Endothelial cell of umbilical vein (primary cell): ENCODE results near the gene CKAP2. TPM values are rescaled to one million over a fixed set of nuclear protein-coding genes. Genes with fewer than 3 reads are reported as not detected.
"Not testable (repeated sequence)": the region's sequence is repeated elsewhere in the genome, so short reads cannot be mapped to it uniquely, and the experiment has no call there.

Experiments used
- BruUV-seq: library from RNA; stranded (reverse); fragments of 400-500 nt; replicated peaks from 2 replicates; lab custom pipeline; 2021; lab: Mats Ljungman, UMichigan
- CTCF ChIA-PET: fragments of 300-600, 350-600 bp; sonication (Branson Sonifier 250); formaldehyde crosslinking; loops from one replicate; lab custom pipeline; 2021; ENCODE audit warnings: antibody characterized with exemption, inconsistent platforms; lab: Charles Lee
- POLR2A ChIA-PET: fragments of 300-600, 350-600 bp; sonication (Branson Sonifier 250); formaldehyde crosslinking; loops from one replicate; lab custom pipeline; 2021; ENCODE audit warnings: antibody characterized with exemption, inconsistent platforms; lab: Charles Lee
- DNase-seq: peaks from one replicate; pipeline ENCODE4 v3.0.0-alpha.2; 2011; ENCODE audit warnings: low read depth, low spot score
- FAIRE-seq: peaks from 2 replicates; lab custom pipeline; 2011; peaks lifted over from hg19 to GRCh38; lab: Jason Lieb, UNC
- H2AFZ ChIP-seq: 2 replicates; pipeline ENCODE4 v1.6.0; 2012; ENCODE audit warnings: low read depth, low read length, control low read depth, inconsistent platforms
- H3K27ac ChIP-seq: 2 replicates; pipeline ENCODE4 v1.5.1; 2011; ENCODE audit warnings: low read depth, mild to moderate bottlenecking, control low read depth, low read length, moderate library complexity; ENCODE audit not compliant: insufficient read depth
- H3K27me3 ChIP-seq, 2 experiments: 2 replicates each; pipeline versions ENCODE4 v1.6.0 to v1.6.1; 2011; ENCODE audit warnings: low read length in 2 of 2, mixed read lengths in 1 of 2; ENCODE audit not compliant: control insufficient read depth in 2 of 2, insufficient read depth in 2 of 2
- H3K36me3 ChIP-seq, 2 experiments: 2 replicates in 1 of 2; 3 replicates in 1 of 2; pipeline ENCODE4 v1.5.1; 2011; ENCODE audit warnings: low read length in 2 of 2, mild to moderate bottlenecking in 1 of 2, moderate library complexity in 1 of 2; ENCODE audit not compliant: control insufficient read depth in 2 of 2, insufficient read depth in 2 of 2; ENCODE audit errors: extremely low read depth in 1 of 2
- H3K4me1 ChIP-seq: 3 replicates; pipeline ENCODE4 v1.5.1; 2011; ENCODE audit warnings: mild to moderate bottlenecking, low read length; ENCODE audit not compliant: control insufficient read depth, insufficient read depth; ENCODE audit errors: extremely low read depth
- H3K4me2 ChIP-seq: 2 replicates; pipeline ENCODE4 v1.6.1; 2011; ENCODE audit warnings: low read length, control low read depth, mixed read lengths; ENCODE audit not compliant: insufficient read depth
- H3K4me3 ChIP-seq, 3 experiments: fragments of 200-600 bp in 1 of 3; sonication (generic), shearing (Covaris generic) in 1 of 3; replicated peaks in 1 of 3; 2 replicates each; pipeline ENCODE4 v1.5.1; 2011 to 2016; ENCODE audit warnings: control low read depth in 3 of 3, low read length in 3 of 3, mild to moderate bottlenecking in 2 of 3, inconsistent platforms in 1 of 3, low read depth in 1 of 3, moderate library complexity in 1 of 3; ENCODE audit not compliant: insufficient read depth in 1 of 3
- H3K79me2 ChIP-seq: 2 replicates; pipeline ENCODE4 v1.6.0; 2012; ENCODE audit warnings: low read length, inconsistent platforms; ENCODE audit not compliant: control insufficient read depth, insufficient read depth
- H3K9ac ChIP-seq: replicated peaks from 2 replicates; pipeline ENCODE3; 2011; ENCODE audit warnings: low read length, control low read depth; ENCODE audit not compliant: insufficient read depth; ENCODE audit errors: extremely low read depth
- H3K9me1 ChIP-seq: replicated peaks from 3 replicates; pipeline ENCODE4 v1.6.0; 2011; ENCODE audit warnings: mild to moderate bottlenecking, low read length; ENCODE audit not compliant: control insufficient read depth, insufficient read depth; ENCODE audit errors: extremely low read depth
- H3K9me3 ChIP-seq: replicated peaks from 2 replicates; pipeline ENCODE4 v1.5.1; 2012; ENCODE audit warnings: low read length, inconsistent platforms; ENCODE audit not compliant: control insufficient read depth, insufficient read depth
- H4K20me1 ChIP-seq: replicated peaks from 2 replicates; pipeline ENCODE3; 2011; ENCODE audit warnings: mild to moderate bottlenecking, low read length; ENCODE audit not compliant: control insufficient read depth, insufficient read depth; ENCODE audit errors: extremely low read depth
- EZH2 ChIP-seq: IDR thresholded peaks from 2 replicates; pipeline ENCODE4 v1.6.1; 2012; ENCODE audit warnings: borderline replicate concordance, low read depth, mild to moderate bottlenecking, moderate library complexity, low read length, inconsistent platforms; ENCODE audit not compliant: severe bottlenecking
- dilution Hi-C: fragments of 300-500 bp; cut with MboI; formaldehyde crosslinking; loops from one replicate; pipeline ENCODE4 v1.15.0; 2019; ENCODE audit warnings: low sequenced_read_pairs; ENCODE audit not compliant: extremely low pct_ligation_motif_present
- intact Hi-C: fragments of 100-400 bp; cut with micrococcal nuclease; formaldehyde crosslinking; loops from one replicate; pipeline ENCODE4 v1.10.0; 2022
- polyA plus RNA-seq, 4 experiments: library from polyadenylated mRNA; depleted of rRNA in 3 of 4; stranded (reverse) in 3 of 4; unstranded in 1 of 4; fragments of >200 nt; gene quantifications; 2 replicates each; pipeline versions ENCODE4 v1.2.1 to v1.2.3, GENCODE V29; 2011 to 2012; ENCODE audit warnings: missing spikeins in 1 of 4
- total RNA-seq: library from RNA; stranded (reverse); gene quantifications from 2 replicates; pipeline ENCODE4 v1.2.3, GENCODE V29; 2021
- TF ChIP-seq, protein P1 (sequence below): IDR thresholded peaks from 2 replicates; pipeline ENCODE4 v1.6.1; 2011; ENCODE audit not compliant: insufficient read depth, insufficient read length

CKAP2 gene
- total and polyA plus RNA-seq, 2 donors (not counting 3 experiments of a cell fraction or from before 2014, with no cell fraction given), result 9.2 to 72.1 TPM

DNA sequence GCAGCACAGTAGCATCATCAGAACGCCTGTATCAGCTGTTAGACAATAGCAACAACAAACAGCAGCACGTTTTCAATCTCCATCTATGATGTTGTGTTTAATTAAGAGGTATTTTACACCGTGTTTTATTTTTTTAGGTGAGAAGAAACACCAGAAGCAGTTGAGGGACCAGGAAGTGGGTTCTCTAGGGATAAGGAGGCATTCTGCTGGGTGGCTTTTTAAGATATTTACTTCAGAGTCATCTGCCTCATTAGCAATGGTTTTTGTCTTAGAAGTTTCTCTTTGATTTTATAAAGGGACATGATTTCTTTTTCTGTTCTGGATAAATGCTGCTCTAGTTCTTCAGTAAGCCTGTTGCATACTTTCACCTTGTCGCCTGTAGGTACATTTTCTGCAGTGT, 8.2 kb downstream of the CKAP2 start:
- Histone ChIP-seq H3K4me3 (no peak overlapping the region), H3K9me1 (no peaks in the 10 kb centered on the region), H3K36me3 (peaks cover 0 to 21% of the 10 kb centered on the region in 2 experiments), H4K20me1 (no peaks in the 10 kb centered on the region), H3K27me3 (no peaks in the 10 kb centered on the region), H2AFZ (no peak overlapping the region), H3K9me3 (no peaks in the 10 kb centered on the region), H3K4me1 (peaks cover 4% of the 10 kb centered on the region), H3K79me2 (peaks cover 70% of the 10 kb centered on the region), H3K9ac (no peak overlapping the region), H3K4me2 (no peak overlapping the region), H3K27ac (no peak overlapping the region)
- TF ChIP-seq, protein P1, sequence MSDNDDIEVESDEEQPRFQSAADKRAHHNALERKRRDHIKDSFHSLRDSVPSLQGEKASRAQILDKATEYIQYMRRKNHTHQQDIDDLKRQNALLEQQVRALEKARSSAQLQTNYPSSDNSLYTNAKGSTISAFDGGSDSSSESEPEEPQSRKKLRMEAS, result no peak
- TF ChIP-seq EZH2, result no peak
- CTCF ChIA-PET, result interaction anchor here (1.1 to 1.5 kb wide), 2 partner anchors 13 to 382 kb away, joined by 3 read pairs; partner anchors contain the start of gene VPS36
- no TSS peak for BruUV-seq
- dilution Hi-C loops, result no loop called here
- FAIRE-seq (no peak), DNase-seq (no peak)
- intact Hi-C loops, result no loop called here
- POLR2A ChIA-PET, result no interaction called here

DNA sequence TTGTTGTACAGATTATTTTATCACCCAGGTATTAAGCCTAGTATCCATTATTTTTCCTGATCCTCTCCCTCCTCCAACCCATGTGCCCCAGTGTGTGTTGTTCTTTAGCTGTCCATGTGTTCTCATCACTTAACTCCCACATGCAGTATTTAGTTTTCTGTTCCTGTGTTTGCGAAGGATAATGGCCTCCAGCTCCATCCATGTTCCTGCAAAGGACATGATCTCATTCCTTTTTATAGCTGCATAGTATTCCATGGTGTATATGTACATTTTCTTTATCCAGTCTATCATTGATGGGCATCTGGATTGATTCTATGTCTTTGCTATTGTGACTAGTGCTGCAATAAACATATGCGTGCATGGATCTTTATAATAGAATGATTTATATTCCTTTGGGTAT, 13.2 kb downstream of the CKAP2 start:
- peaks cover 0 to 18% of the 10 kb centered on the region in 2 experiments for H3K36me3 ChIP-seq
- H3K9me1 ChIP-seq, H3K27me3 ChIP-seq, dilution Hi-C loops, POLR2A ChIA-PET, CTCF ChIA-PET, H4K20me1 ChIP-seq, H3K27ac ChIP-seq, H2AFZ ChIP-seq, H3K4me1 ChIP-seq, DNase-seq, H3K4me2 ChIP-seq, H3K9me3 ChIP-seq, H3K9ac ChIP-seq, intact Hi-C loops, H3K4me3 ChIP-seq, BruUV-seq, FAIRE-seq: not testable (repeated sequence)
- H3K79me2 ChIP-seq, result peaks cover 32% of the 10 kb centered on the region

GRCh38 chr13:52480677-52481428, 25.6 kb downstream of the CKAP2 start:
- H3K27me3 ChIP-seq, H3K36me3 ChIP-seq, H3K9me3 ChIP-seq, H3K4me3 ChIP-seq, H3K9me1 ChIP-seq, H4K20me1 ChIP-seq, POLR2A ChIA-PET, H3K79me2 ChIP-seq, DNase-seq, dilution Hi-C loops, H3K27ac ChIP-seq, intact Hi-C loops, H3K9ac ChIP-seq, H3K4me2 ChIP-seq, FAIRE-seq, H2AFZ ChIP-seq, BruUV-seq, H3K4me1 ChIP-seq, CTCF ChIA-PET: not testable (repeated sequence)

DNA sequence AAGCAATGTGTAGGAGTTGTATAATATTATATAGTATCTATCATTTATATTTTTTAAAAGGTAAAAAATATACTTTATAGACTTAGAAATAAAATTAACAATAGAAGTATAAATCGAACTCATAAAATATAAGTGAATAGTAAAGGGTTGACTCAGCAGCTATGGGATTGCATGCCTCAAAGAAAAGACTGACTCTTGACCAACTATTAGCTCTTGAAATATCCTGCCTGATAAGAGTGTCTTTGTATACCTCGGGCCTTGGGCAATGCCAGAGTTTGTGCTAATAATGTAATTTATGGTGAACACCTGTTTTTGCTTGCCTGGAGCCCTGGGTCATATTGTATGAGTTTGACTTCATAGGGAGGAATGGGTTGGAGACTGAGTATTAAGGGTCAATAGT, 31.8 kb downstream of the CKAP2 start:
- H2AFZ ChIP-seq, dilution Hi-C loops, H3K27ac ChIP-seq, H3K9me1 ChIP-seq, POLR2A ChIA-PET, H3K79me2 ChIP-seq, DNase-seq, H3K9ac ChIP-seq, H3K27me3 ChIP-seq, H3K9me3 ChIP-seq, FAIRE-seq, intact Hi-C loops, H3K4me2 ChIP-seq, BruUV-seq, H3K4me1 ChIP-seq, H3K36me3 ChIP-seq, H3K4me3 ChIP-seq, H4K20me1 ChIP-seq: not testable (repeated sequence)
- CTCF ChIA-PET, result interaction anchor here (0.6 to 0.7 kb wide), 2 partner anchors 127 to 522 kb away, joined by 3 to 4 read pairs; no protein-coding TSS in a partner anchor
